NCI-H345 treated with DMSO at 0.1 percent for 48 hours (cell line): ENCODE data around the gene EPHB3.

Source experiments
- DNase-seq: peaks from one replicate; lab custom pipeline; 2025; ENCODE audit not compliant: unreplicated experiment; lab: John Stamatoyannopoulos, UW

The EPHB3 gene

DNA sequence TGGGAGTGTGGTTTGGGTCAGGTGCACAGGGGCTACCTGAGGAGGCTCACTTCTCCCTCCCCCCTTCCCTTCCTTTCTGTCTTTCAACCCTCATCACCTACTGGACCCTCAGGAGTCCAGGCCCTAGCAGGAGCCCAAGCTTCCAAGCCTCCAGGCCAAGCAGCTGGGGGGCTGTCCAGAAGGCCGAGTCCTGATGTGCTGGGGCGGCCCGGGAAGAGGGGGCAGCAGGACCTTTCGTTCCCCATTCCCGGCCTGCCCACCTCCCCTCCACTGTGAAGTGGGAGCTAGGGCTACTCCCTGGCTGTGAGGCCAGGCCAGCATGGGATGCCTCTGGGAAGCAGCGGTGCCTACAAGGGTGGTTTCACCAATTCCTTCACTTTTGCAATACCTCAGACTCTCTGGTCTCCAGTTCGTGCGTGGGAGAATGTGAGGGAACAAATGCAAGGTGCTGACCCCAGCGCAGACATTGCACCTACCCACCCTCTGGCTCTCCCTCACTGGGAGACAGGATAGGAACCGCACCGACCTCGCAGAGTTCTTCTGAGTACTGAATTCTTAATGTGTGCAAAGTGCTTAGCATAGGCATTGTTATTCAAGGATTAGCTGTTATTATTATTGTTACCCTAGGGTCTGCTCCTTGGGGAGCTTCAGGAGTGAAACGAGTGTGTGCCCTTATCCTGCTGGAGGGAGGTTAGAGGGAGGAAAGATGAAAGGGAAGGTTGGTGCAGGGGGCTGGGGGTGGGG lies 2.5 kb downstream of the EPHB3 start:
- no peak for DNase-seq

DNA sequence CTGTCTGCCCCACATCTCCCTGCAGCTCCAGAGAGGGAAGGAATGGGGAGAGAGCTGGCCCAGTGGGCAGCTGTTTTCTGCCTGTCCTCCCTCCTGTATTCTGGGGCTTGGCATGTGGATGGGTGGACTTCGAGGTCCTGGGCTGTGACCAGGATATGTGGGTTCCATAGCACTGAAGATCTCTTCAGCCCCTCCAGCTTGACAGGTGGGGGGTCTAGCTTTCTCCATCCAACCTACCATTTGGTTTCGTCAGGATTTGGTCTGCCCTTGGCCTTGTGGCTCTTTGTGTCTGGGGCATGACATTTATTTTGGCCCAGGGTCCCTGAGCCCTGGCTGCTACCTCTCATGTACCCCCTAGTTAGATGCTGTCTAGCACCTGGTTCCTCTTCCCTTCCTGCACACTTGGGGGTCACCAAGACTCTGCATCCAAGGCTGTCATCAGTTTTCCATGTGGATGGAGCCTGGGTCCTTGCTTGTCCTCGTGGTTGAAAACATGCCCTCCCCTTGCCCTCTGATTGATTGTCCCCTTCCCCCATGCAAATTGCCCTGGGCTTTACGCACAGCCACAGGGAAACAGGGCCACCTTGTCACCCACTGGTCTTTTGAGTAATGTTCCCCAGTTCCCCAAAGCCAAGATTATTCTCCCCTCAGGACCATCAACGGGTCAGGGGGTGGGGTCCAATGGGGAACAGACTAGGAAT lies 3.2 kb downstream of the EPHB3 start:
- DNase-seq, result no peak

- DNase-seq, result no peak
Observed at GRCh38 chr3:184565421-184566211, 4.0 kb downstream of the EPHB3 start.

- no peak for DNase-seq
Observed at GRCh38 chr3:184566441-184567414, 5.1 kb downstream of the EPHB3 start.

DNA sequence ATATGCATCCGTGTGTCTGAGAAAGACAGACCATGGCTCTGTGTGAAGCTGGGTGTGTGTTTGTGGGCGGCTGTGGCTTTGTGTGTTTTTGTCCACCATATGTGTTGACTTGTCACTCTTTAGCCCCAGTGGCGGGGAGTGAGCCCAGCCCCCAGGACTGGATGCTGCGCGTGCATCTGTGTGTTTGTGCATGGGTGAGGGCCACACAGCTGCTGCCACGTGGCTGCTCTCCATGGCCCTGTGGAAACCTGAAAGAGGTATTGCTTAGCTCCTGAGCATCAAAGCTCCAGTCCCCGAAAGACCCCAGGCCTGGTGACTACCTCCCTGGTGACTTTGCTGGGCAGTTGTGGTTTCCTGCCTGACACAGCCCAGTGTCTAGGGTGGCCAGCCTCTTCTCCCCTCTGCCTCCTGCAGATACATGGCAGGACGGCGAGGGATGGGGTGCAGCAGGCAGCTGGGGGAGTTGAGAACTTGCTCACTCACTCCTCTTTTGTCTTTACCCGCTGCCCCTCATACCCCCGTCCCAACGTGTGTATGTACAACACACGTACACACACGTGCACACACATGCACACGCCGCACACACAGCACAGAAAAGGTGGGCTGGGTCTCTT lies 6.5 kb downstream of the EPHB3 start:
- no peak for DNase-seq

DNA sequence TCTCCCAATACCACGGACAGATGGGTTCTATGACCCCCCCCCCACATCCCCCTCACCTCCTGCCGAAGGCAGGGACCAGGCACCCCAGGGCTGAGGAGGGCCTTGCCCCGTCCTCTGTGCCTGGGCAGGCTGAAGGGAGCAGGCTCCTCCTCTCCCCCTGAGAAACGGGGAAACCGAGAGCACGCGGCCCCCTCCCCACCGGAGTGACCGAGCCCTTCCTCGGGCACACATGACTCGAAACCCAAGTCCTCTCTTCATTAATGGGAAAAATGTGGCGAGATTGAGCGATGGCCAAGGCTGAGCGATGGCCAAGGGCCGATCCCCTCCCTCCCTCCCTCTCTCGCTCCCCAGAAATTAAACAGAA lies 7.0 kb downstream of the EPHB3 start:
- no peak for DNase-seq

DNA sequence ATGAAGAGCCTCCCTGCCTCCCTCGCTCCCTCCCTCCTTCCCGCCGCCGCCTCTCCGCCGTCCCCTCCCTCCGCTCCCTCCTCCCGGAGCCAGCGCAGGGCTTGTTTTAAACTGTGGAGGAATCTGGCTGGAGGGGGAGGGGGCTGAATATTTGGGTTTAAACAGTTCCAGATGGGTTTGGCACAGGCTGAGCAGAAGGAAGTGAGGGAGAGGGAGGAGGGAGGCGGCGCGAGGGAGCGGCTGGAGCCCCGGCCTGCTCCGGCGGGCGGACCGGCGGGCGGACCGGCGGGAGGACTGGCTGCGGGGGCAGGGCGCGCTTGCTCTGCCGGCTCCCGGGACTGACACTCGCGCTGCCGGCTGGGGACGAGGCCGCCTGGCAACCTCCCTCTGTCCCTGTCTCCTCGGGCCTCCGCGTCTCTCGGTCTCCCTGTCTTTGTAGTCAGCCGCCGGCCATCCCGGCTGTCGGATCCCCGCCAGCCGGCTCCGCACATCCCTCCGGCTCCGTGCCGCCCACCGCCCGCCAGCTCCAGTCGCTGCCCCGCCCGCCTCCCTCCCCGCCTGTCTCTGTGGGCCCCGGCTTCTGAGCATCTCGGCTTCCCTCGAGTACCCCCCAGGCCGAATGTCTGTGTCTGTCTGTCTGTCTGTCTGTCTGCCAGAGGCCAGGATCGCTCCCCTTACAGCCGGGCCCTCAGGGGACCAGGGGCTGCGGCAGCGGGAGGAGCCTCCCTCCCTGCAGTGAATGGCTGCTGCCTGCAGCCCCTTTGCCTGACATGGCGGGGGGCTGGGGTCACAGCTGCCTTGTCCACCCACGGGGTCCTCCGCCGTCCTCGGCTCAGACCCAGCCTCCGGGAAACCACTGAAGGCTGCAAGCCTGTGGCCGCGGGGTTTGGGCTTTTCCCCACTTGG lies 7.6 kb downstream of the EPHB3 start:
- DNase-seq, result no peak

- no peak for DNase-seq
Observed at GRCh38 chr3:184570035-184570434, 8.4 kb downstream of the EPHB3 start.

- DNase-seq, result no peak
Observed at GRCh38 chr3:184570489-184570888, 8.9 kb downstream of the EPHB3 start.

DNA sequence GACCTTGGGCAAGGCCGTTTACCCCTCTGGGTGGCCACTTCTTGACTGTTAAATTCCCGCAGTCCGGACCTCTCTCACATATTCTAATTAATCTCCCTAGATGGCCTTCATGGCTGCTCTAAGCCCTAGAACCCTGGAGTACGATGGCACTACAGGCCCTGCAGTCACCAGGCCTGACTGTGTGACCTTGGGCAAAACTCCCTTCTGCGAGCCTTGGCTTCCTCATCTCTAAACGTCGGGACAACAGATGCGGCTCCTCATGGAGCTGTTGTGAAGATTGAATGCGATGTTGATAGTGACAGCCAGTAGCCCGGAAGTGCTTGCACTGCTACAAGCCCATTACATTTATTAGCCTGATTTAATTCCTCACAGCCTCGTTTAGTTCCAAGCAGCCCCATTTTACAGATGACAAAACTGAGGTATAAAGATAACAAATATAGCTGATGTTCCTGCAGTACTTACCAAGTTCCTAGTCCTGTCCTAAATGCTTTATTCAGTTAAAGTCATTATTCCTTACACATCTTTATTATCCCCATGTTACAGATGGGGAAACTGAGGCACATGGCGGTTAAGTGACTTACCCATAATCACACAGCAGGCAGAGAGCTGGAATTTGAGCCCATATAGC lies 10.3 kb downstream of the EPHB3 start:
- DNase-seq, result no peak

DNA sequence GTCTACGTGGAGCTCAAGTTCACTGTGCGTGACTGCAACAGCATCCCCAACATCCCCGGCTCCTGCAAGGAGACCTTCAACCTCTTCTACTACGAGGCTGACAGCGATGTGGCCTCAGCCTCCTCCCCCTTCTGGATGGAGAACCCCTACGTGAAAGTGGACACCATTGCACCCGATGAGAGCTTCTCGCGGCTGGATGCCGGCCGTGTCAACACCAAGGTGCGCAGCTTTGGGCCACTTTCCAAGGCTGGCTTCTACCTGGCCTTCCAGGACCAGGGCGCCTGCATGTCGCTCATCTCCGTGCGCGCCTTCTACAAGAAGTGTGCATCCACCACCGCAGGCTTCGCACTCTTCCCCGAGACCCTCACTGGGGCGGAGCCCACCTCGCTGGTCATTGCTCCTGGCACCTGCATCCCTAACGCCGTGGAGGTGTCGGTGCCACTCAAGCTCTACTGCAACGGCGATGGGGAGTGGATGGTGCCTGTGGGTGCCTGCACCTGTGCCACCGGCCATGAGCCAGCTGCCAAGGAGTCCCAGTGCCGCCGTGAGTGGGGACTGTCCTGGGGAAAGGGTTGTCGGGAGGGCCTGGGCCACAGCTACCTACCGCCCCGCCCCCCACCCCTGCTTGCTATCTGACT lies 11.2 kb downstream of the EPHB3 start:
- no peak for DNase-seq

- DNase-seq, result no peak
Observed at GRCh38 chr3:184574515-184575417, 13.2 kb downstream of the EPHB3 start.

- no peak for DNase-seq
Observed at GRCh38 chr3:184575701-184576100, 14.1 kb downstream of the EPHB3 start.

DNA sequence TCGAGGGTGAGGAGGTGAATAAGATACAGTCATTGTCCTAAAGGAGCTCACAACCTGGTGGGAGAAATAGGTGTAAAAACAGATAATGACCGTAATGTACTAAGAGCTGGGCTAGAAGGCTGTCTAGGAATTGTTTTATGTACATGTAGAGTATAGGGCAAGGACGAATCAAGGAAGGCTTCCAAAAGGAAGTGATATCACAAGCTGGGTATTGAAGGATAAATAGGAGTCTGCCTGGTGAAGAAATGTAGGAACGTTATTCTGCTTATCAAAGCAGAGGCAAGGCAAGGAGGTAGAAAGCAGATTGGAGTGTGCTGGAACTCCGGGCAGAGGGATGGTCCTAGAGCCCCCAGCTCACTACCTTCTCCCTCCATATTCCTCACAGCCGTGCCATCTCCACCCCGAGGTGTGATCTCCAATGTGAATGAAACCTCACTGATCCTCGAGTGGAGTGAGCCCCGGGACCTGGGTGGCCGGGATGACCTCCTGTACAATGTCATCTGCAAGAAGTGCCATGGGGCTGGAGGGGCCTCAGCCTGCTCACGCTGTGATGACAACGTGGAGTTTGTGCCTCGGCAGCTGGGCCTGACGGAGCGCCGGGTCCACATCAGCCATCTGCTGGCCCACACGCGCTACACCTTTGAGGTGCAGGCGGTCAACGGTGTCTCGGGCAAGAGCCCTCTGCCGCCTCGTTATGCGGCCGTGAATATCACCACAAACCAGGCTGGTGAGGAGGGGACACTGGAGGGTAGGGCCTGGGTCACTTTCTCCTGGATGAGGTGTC lies 15.1 kb downstream of the EPHB3 start:
- DNase-seq, result no peak

GRCh38 chr3:184577546-184577945 lies 16.0 kb downstream of the EPHB3 start:
- DNase-seq, result no peak

DNA sequence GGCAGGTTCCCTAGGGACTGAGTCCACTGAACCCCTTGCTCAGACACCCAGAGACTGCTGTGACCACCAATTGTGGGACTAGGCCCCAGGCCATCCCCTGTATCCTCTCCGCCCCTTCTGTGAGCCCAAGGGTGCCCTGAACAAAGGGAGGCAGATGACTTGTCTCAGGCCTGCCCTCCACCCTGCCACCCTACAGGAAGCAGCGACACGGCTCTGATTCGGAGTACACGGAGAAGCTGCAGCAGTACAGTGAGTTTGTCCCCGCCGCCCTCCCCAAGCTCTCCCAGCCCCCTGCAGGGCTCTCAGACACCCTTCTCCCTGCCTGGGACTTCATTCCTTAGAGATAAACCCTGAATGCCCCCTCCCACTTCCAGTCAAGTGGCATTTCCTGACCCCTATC lies 16.6 kb downstream of the EPHB3 start:
- DNase-seq, result no peak

GRCh38 chr3:184578822-184579221 lies 17.2 kb downstream of the EPHB3 start:
- no peak for DNase-seq
